ENCODE results near the gene STX16.

- no peak for TF ChIP-seq ZNF416 (CRISPR knock-in tag; IDR thresholded peaks at IDR 0.05)
- no peak for TF ChIP-seq SP1 (CRISPR knock-in tag; conservative IDR thresholded peaks at IDR 0.05)
- no peak for TF ChIP-seq CTCF (IDR thresholded peaks at IDR 0.05)
- no peak for TF ChIP-seq E2F1 (CRISPR knock-in tag; IDR thresholded peaks at IDR 0.05)
- TF ChIP-seq ZNF423 (CRISPR knock-in tag; IDR thresholded peaks at IDR 0.05): no peak
- TF ChIP-seq ZNF671 (CRISPR knock-in tag; IDR thresholded peaks at IDR 0.05): no peak
- no peak for TF ChIP-seq MAX (CRISPR knock-in tag; IDR thresholded peaks at IDR 0.05)
Measured at GRCh38 chr20:58613061-58613854, 37.8 kb upstream of the STX16 start.

All from WTC11 (cell line).